Spleen (tissue), 7 donors: Measurements from ENCODE around the gene DCDC1.

Source experiments
- CTCF ChIP-seq, 11 experiments: fragments of 200-600 bp in 7 of 11; fragments of 450-650 bp in 4 of 11; sonication (generic) in 4 of 11; IDR thresholded peaks in 8 of 11; conservative IDR thresholded peaks in 3 of 11; 1 replicate in 7 of 11; 2 replicates in 4 of 11; pipeline versions ENCODE4 v1.4.0 to v1.8.0; 2016 to 2021; ENCODE audit warnings: antibody characterized with exemption in 11 of 11, inconsistent platforms in 4 of 11, mild to moderate bottlenecking in 1 of 11
- POLR2AphosphoS5 ChIP-seq, 3 donors: sonication (generic); formaldehyde crosslinking; IDR thresholded peaks; one replicate each; pipeline ENCODE4 v1.5.1; 2017; ENCODE audit warnings: antibody characterized with exemption in 3 of 3
- donor health status: DM: no; HTN: no; CAD: no; lungs with moderate emphysema.
- donor health status: DM: no; HTN: no; CAD: no.
- donor health status: DM: no; HTN: no; CAD: no.

- no peak for TF ChIP-seq CTCF (IDR thresholded peaks at IDR 0.05 in 8 of 11, conservative IDR thresholded peaks at IDR 0.05 in 3 of 11)
- TF ChIP-seq POLR2AphosphoS5 (IDR thresholded peaks at IDR 0.05), result no peak
These were observed 17.8 kb upstream of the DCDC1 start for GRCh38 chr11:31387379-31387778.
